NCI-H2227 (cell line): Measurements from ENCODE around the gene FAAP100.

Experiments used
- DNase-seq: peaks from one replicate; lab custom pipeline; 2025; ENCODE audit not compliant: unreplicated experiment; lab: John Stamatoyannopoulos, UW

The FAAP100 gene

GRCh38 chr17:81492202-81492601 is 60.0 kb downstream of the FAAP100 start:
- no peak for DNase-seq

DNA sequence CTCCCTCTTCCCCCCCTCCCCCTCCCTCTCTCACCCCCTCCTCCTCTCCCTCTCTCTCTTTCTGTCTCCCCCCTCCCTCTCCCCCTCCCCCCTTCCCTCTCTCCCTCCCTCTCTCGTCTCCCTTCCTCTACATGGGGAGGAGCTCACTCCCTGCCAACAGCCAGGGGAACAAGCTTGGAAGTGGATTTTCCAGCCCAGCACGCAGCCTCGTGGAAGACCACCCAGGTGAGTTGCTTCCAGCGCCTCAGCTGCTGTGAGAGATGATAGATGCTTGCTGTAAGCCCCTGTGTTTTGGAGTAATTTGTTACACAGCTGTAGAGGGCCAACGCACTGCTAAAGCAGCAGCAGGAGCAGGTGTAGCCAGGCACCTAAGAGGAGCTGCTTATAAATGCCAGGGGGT is 60.4 kb downstream of the FAAP100 start:
- no peak for DNase-seq

DNA sequence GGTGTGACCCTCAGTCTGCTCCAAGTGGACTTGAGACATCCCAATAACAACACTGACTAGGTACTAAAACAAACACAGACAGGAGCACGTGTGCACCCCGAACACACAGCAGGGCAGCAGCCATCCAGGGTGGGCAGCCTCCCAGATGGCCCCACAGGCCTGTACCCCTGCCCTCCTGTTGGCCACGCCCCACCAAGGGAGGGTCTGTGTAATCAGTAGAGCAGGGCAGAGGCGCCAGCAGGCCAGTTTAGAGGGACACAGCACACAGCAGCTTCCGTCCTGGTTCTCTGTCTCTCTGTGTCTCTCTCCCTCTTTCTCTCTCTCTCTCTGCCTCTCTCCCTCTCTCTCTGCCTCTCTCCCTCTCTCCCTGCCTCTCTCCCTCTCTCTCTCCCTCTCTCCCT is 61.0 kb downstream of the FAAP100 start:
- DNase-seq: no peak

DNA sequence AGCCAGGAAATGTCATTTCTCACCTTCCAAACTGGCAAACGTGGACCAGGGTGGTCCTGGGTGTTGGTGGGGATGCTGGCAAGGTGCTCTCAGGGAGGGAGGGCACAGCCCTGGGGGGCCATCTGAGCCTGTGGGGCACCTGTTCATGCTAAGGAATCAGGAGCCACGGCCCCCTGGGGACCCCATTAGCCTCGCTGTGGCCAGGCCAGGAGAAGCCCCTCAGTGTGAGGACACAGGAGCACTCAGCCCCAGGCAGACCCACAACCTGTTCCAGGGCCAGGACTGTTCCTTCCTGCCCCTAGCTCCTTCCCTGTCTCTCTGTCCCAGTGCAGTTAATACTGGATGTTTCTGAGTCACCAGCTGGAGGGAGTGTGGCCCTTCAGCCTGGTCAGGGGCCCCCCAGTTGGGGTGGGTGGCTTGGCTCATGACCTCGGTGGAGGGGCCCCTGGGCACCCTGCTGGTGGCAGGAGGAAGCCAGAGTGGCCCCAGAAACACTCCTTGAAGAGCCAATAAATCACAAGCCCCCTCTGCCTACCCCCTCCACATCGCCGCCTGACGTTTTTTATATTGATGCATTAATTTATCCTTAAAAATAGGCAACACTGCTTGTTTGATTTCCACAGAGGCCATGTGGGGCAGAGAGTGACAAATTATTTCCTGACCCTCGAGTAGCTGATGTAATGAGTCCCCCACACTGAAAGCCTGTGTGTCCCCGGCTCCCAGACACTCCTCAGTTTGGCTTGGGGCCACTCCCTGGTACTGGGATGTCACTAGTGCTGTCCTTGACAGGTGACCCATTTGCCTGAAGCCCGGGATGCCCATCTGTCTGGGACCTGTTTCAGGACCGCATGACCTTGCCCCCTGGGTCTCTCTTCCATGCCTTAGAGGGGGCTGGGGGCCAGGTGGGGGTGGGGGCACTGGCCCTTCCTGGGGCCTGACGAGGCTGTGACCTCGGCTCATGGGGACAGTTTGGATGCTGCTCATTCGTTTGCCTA is 61.9 kb downstream of the FAAP100 start:
- no peak for DNase-seq
